Measurements from ENCODE around the gene FYN. TPM values are rescaled to one million over a fixed set of nuclear protein-coding genes. Genes with fewer than 3 reads are reported as not detected.
A peak's percentile ranks its signal among the peaks of the same experiment; 100 is the strongest.

FYN gene
- total RNA-seq, 1 experiment from 2014 or later: 18.5 TPM

DNA sequence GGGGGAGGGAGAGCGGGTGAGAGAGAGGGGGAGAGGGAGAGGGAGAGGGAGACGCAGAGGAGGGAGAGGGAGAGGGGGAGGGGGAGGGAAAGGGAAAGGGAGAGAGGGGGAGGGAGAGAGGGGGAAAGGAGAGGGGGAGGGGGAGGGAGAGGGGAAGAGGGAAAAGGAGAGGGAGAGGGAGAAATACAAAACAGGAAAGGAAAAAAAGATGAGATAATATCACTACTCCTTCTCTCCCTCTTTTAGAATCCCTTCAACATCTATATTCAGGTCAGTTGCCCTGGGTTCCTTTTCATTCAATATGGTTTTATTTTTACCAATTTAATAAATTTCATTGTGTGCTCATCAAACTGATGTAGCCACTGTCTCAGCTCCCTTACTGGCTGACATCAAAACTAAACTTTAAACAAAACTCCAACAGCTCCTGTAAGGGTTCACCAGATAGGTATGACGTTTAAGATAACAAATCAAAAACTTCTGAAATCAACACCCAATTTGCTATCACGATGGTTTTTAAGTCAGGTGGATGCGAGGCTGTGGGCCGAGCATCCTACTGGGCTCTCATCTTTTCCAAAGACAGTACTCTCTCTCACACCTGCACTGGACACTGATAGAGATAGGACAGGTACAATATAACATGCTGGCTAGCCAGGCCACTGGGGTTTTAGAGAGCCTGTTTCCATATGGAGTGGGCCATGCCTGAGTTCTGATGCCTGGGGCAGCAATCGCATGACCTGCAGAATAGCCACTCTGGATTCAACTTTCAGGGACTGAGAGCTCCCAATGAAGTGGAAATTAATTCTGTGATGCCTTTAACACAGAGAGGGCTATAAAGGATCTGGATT lies 99.5 kb downstream of the FYN start:
- no peak overlapping the region for H3K4me3 ChIP-seq (replicated peaks in 1 of 2; ENCODE audit: low read depth in 1 of 2, low read length in 2 of 2)
- no peaks in the 10 kb centered on the region for H4K20me1 ChIP-seq (ENCODE audit: insufficient read depth)
- ChIA-PET POLR2A (interaction anchor here (0.5 kb wide), 1 partner anchor 10 kb away, joined by 3 read pairs; no protein-coding TSS in a partner anchor), RAD21 (ENCODE audit: low non-redundant PET in 1 of 2, low total read pairs in 2 of 2, uncharacterized antibody in 2 of 2, unreplicated experiment in 2 of 2) (interaction anchor here in 1 of 2 experiments (0.5 kb wide), 1 partner anchor 29 kb away, joined by 3 read pairs; no protein-coding TSS in a partner anchor), CTCF (no interaction called here)
- DNase-seq (ENCODE audit: low read depth, low spot score) (no peak), ATAC-seq (0 out of 2 replicates have a peak, but pooled peaks have one; percentile 22)
- no peak overlapping the region for H3K4me2 ChIP-seq (ENCODE audit: low read length)
- TF ChIP-seq EGR1 (IDR thresholded peaks at IDR 0.05; ENCODE audit: low read depth): no peak
- TF ChIP-seq CEBPB (IDR thresholded peaks at IDR 0.05; ENCODE audit: low read depth): no peak
- no peak for TF ChIP-seq ZFX (IDR thresholded peaks at IDR 0.05)
- TF ChIP-seq ELF1 (IDR thresholded peaks at IDR 0.05; ENCODE audit: borderline replicate concordance, low read depth): no peak
- no peak for TF ChIP-seq SP1 (IDR thresholded peaks at IDR 0.05; ENCODE audit: low read depth)
- TF ChIP-seq TCF7L2 (IDR thresholded peaks at IDR 0.05; ENCODE audit: borderline replicate concordance, extremely low read depth, insufficient read depth, insufficient read length): no peak
- no peak for TF ChIP-seq ZBTB33 (IDR thresholded peaks at IDR 0.05; ENCODE audit: extremely low read depth, insufficient replicate concordance, low read length)
- TF ChIP-seq RAD21 (IDR thresholded peaks at IDR 0.05; ENCODE audit: low read depth): no peak
- no peak overlapping the region for H3K27ac ChIP-seq (ENCODE audit: low read depth, low read length)
- no peak overlapping the region for H3K9ac ChIP-seq (ENCODE audit: low read length)
- H3K4me1 ChIP-seq (ENCODE audit: control insufficient read depth in 1 of 2, insufficient read depth in 2 of 2, low read length in 2 of 2): no peaks in the 10 kb centered on the region
- no peak overlapping the region for H2AFZ ChIP-seq (ENCODE audit: low read depth, low read length, poor library complexity, severe bottlenecking)
- H3K9me2 ChIP-seq (ENCODE audit: insufficient read depth): no peaks in the 10 kb centered on the region
- intact Hi-C loops (cut with micrococcal nuclease): no loop called here
- no TSS peak for BruUV-seq (replicated peaks)
- no peaks in the 10 kb centered on the region for H3K79me2 ChIP-seq (ENCODE audit: insufficient read depth, low read length)
- no peaks in the 10 kb centered on the region for H3K27me3 ChIP-seq (ENCODE audit: insufficient read depth, low read length)
- H3K36me3 ChIP-seq (ENCODE audit: control insufficient read depth in 1 of 2, insufficient read depth in 2 of 2, low read length in 2 of 2): no peaks in the 10 kb centered on the region
- no peaks in the 10 kb centered on the region for H3K9me3 ChIP-seq (ENCODE audit: control insufficient read depth in 1 of 2, insufficient read depth in 1 of 2, low read depth in 1 of 2, low read length in 2 of 2)
